GM19438 (cell line): ENCODE data around the gene PAK5.
A peak's percentile ranks its signal among the peaks of the same experiment; 100 is the strongest.

Experiments
- ATAC-seq: cut with Tn5 transposase; IDR thresholded peaks from one replicate; pipeline ENCODE4 v1.9.1; 2021; ENCODE audit warnings: low read depth; ENCODE audit not compliant: unreplicated experiment

Gene PAK5

GRCh38 chr20:9503526-9504245 lies 335.2 kb downstream of the PAK5 start:
- ATAC-seq, result no peak

- no peak for ATAC-seq
Observed at GRCh38 chr20:9501473-9501872, 337.4 kb downstream of the PAK5 start.

- peak; percentile 74 for ATAC-seq
Observed at GRCh38 chr20:9500121-9500520, 338.8 kb downstream of the PAK5 start.

GRCh38 chr20:9499126-9499899 lies 339.6 kb downstream of the PAK5 start:
- no peak for ATAC-seq

DNA sequence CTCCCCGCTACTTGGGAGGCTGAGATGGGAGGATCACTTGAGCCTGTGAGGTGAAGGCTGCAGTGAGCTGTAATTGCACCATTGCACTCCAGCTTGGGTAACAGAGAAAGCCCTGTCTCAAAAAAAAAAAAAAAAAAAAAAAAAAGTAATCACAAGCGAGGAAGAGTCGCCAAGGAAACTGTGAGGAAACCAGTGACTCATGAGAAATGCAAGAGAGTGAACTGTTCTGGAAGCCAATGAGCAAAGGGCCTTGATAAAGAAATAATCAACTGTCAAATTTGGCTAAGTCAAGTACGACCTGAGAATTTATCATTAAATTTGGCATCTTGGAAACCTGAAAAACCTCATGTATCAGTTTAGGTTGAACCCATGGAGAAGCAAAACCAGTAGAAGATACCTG lies 340.6 kb downstream of the PAK5 start:
- ATAC-seq, result no peak

- no peak for ATAC-seq
Observed at GRCh38 chr20:9496155-9496554, 342.7 kb downstream of the PAK5 start.

DNA sequence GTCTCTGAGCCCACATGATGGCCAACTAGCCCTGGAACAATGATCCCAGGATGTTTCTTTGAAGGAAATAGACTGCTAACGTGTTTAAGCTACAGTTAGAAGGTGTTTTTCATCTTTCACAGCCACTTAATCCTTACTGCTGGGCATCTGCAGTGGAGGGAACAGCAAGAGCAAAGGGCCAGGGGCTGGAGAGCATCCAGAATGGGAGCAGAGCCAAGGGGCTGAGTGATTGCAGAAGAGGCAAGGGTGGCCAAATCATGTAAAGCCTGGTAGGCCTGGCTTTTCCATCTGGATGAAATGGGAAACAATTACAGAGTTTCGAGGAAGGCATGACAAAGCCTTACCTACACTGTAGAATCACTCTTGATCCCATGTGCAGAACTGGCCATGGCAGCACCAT lies 343.2 kb downstream of the PAK5 start:
- no peak for ATAC-seq

GRCh38 chr20:9493803-9494202 lies 345.1 kb downstream of the PAK5 start:
- no peak for ATAC-seq

- ATAC-seq, result no peak
Observed at GRCh38 chr20:9492067-9492466, 346.8 kb downstream of the PAK5 start.

- no peak for ATAC-seq
Observed at GRCh38 chr20:9491324-9491723, 347.6 kb downstream of the PAK5 start.

DNA sequence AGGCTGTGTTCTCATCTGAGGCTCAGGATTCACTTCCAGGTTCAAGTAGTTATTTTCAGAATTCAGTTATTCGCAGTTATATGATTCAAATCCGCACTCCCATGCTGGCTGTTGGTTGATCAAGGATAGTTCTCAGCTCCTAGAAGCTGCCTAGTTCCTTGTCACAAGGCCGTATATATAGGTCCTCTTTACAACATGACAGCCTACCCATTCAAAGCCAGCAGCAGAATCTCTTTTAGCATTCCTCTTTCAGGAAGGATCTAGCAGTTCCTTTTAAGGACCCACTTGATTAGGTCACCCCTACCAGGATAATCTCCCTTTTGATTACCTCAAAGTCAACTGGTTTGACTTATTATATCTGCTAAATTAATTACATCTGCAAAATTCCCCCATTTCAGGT lies 348.2 kb downstream of the PAK5 start:
- no peak for ATAC-seq

GRCh38 chr20:9490161-9490560 lies 348.7 kb downstream of the PAK5 start:
- no peak for ATAC-seq

GRCh38 chr20:9488063-9488462 lies 350.8 kb downstream of the PAK5 start:
- ATAC-seq, result no peak
